NCI-H187 (cell line): ENCODE results near the gene DTWD2.
"Not testable (repeated sequence)": the region's sequence is repeated elsewhere in the genome, so short reads cannot be mapped to it uniquely, and the experiment has no call there.

Experiments
- DNase-seq, 2 experiments: peaks; one replicate each; lab custom pipeline; 2025; lab: John Stamatoyannopoulos, UW

The DTWD2 gene

GRCh38 chr5:118996098-118996497 lies 7.8 kb upstream of the DTWD2 start:
- DNase-seq, result no peak

DNA sequence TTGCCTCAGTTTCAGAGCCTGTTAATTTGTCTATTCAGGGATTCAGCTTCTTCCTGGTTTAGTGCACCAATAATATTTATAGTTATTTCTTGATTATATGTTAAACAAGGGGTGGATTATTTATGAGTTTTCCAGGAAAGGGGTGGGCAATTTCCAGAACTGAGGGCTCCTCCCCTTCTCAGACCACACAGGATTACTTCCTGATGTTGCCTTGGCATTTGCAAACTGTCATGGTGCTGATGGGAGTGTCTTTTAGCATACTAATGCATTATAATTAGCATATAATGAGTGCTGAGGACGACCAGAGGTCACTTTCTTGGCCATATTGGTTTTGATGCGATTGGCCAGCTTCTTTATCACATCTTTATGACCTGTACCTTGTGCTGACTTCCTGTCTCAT lies 6.2 kb upstream of the DTWD2 start:
- DNase-seq, result no peak

GRCh38 chr5:118993118-118993517 lies 4.8 kb upstream of the DTWD2 start:
- DNase-seq, result not testable (repeated sequence)

- DNase-seq, result not testable (repeated sequence)
Measured at GRCh38 chr5:118992055-118992454, 3.7 kb upstream of the DTWD2 start.

DNA sequence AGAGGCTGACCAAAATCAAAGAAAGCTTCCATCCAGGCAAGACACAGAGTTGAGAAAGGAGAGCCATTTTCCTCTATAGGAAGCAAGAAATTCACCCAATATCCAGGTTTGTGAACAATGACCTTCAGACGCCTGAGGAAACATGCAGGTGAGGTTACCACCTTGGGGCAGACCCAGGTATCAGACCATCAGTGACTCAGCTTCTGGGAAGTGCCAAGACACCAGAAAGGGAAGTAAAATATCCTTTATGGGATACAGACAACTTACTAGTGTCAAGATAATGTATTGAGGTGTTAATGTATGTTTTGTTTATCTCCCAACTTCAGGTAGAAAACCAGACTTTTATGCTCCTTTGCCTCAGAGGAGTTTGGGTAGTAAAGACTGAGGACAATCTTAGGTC lies 2.2 kb upstream of the DTWD2 start:
- DNase-seq, result no peak

GRCh38 chr5:118989816-118990215 lies 1.5 kb upstream of the DTWD2 start:
- no peak for DNase-seq

GRCh38 chr5:118988866-118989180 lies 476 bp upstream of the DTWD2 start:
- no peak for DNase-seq

GRCh38 chr5:118984602-118985001 lies 3.7 kb downstream of the DTWD2 start:
- no peak for DNase-seq

DNA sequence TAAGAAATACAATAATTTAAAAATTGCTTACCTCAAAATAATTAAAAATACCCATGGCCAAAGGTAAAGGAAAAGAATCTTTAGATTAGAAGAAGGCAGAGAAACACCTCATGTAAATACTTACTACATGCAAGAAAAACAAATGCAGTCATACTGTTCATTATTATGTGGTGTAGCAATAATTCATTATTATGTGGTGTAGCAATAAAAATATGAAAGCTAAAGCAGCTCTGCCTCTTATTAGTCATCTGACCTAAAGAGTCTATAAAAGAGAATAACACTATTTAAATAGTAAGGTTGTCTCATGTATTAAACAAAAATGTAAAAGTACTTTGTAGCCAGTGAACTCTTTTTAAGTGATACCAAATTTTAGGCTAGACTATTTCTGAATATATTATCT lies 6.6 kb downstream of the DTWD2 start:
- no peak for DNase-seq

GRCh38 chr5:118980438-118980837 lies 7.9 kb downstream of the DTWD2 start:
- DNase-seq, result no peak

- no peak for DNase-seq
Measured at GRCh38 chr5:118980017-118980416, 8.3 kb downstream of the DTWD2 start.

GRCh38 chr5:118973779-118974445 lies 14.4 kb downstream of the DTWD2 start:
- not testable (repeated sequence) for DNase-seq

GRCh38 chr5:118968925-118969375 lies 19.4 kb downstream of the DTWD2 start:
- no peak for DNase-seq

DNA sequence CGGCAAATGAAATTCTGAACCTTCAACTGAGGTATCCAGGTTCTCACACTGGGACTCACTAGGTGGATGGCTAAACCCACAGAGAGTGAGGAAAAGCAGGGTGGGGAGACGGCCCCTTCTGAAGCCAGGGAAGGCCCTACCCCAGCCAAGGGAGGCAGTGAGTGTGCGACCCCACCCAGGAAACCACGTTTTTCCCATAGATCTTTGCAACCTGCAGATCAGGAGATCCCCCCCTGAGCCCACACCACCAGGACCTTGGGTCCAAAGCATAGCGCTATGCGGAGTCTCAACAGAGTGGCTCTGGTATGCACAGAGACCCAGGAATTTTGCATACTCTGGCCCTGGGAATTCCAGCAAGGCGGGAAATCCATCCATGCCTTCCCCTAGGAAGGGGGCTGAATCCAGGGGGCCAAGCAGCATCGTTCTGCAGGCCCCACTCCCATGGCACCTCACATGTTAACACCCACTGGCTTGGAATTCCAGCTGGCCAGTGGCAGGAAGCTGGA lies 19.9 kb downstream of the DTWD2 start:
- DNase-seq, result no peak

GRCh38 chr5:118967059-118967508 lies 21.3 kb downstream of the DTWD2 start:
- DNase-seq, result no peak

DNA sequence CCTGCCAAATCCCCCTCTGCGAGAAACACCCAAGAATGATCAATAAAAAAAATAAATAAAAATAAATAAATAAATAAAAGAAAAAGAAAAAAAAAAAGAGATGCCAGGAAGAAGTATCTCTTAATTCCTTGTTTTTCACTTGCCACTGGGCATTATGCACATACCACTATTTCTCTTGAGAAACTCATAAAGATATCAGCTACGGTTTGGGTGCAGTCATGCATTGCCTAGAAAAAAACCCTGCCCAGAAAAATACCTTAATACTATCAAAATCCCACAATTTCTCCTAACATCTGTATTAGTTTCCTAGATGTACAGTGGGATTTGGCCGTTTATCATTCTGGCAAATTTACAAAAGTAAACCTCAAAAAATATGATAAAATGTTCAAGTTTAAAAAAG lies 22.5 kb downstream of the DTWD2 start:
- DNase-seq, result no peak

DNA sequence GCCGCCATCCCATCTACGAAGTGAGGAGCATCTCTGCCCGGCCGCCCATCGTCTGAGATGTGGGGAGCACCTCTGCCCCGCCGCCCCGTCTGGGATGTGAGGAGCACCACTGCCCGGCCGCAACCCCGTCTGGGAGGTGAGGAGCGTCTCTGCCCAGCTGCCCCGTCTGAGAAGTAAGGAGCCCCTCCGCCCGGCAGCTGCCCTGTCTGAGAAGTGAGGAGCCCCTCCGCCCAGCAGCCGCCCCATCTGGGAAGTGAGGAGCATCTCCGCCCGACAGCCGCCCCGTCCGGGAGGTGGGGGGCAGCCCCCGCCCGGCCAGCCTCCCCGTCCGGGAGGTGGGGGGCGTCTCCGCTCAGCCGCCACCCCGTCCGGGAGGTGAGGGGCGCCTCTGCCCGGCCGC lies 23.4 kb downstream of the DTWD2 start:
- not testable (repeated sequence) for DNase-seq

DNA sequence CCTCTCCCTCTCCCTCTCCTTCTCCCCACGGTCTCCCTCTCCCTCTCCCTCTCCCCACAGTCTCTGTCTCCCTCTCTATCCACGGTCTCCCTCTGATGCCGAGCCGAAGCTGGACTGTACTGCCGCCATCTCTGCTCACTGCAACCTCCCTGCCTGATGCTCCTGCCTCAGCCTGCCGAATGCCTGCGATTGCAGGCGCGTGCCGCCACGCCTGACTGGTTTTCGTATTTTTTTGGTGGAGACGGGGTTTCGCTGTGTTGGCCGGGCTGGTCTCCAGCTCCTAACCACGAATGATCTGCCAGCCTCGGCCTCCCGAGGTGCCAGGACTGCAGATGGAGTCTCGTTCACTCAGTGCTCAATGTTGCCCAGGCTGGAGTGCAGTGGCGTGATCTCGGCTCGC lies 24.0 kb downstream of the DTWD2 start:
- not testable (repeated sequence) for DNase-seq

DNA sequence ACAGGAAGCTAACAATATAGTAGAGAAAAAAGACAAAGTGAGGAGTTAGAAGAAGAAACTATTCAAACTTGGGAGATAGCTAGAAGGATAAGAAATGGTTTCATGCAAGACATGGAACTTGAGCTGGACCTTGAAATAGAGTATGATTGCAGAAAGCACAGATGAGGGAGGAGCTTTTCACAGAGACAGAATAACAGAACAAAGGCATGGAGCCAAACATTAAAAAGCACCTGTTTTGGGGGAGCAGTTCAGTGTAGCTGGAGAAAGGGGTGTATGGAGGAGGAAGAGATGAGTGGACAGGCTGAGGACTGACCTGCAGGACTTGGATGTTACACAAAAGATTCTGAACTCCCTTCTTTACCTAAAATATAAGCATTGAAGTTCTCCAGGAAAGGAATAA lies 25.2 kb downstream of the DTWD2 start:
- no peak for DNase-seq

DNA sequence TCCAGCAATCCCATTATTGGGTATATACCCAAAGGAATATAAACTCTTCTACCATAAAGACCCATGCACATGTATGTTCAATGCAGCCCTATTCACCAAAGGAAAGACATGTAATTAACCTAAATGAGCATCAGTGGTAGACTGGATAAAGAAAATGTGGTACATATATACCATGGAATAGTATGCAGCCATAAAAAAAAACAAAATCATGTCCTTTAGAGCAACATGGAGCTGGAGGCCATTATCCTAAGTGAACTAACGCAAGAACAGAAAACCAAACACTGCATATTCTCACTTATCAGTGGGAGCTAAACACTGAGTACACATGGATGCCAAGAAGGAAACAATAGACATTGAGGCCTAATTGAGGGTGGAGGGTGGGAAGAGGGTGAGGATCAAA lies 27.8 kb downstream of the DTWD2 start:
- no peak for DNase-seq

DNA sequence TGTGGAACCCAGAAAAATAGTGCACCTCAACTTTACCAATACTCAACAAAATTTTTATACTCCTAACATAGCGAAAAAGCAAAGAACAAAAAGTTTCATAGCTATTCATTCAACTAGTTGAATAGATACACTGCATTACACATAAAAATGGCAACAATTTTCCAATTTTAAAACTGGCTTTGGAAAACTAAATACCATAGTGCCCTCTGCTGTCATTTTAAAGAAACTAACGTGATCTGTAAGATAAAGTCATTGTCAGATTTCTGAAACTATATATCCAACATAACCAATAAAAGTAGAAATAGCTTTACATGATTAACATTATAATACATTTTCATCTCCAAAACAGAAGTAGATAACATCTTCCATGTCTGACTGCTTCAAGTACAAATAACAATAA lies 31.6 kb downstream of the DTWD2 start:
- no peak for DNase-seq

- DNase-seq, result no peak
Measured at GRCh38 chr5:118953652-118954005, 34.7 kb downstream of the DTWD2 start.

DNA sequence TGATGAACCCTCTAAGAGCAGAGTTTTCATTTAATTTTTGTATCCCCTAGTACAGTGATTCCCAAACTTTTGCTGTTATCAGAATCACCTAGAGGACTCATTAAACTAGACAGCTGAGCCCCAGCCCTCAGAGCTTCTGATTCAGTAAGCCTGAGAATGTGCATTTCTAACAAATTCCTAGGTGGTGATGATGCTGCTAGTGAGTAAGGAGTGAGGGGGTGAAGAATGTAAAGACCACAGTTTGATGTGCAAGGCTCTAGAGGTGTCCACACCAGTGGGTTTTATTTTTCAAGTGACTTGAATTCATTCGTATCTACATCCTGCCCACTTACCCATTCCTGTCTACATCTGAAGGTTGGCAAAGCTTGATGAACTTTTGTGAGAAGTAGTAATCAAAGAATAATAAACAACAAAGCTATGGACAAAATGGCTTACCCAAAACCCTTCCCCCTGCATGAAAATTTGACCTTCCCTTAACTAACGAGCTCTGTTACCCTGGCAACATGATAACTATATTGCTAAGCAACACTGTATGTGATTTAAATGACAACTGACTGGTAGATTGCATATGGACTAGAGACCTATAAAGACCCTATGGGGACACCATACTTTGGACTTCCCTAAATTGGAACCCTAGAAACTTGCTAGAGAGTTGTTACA lies 35.2 kb downstream of the DTWD2 start:
- DNase-seq, result no peak

GRCh38 chr5:118952306-118952705 lies 36.0 kb downstream of the DTWD2 start:
- not testable (repeated sequence) for DNase-seq
